ENCODE measurements around the gene ING2.

- no peak for TF ChIP-seq EP300 (IDR thresholded peaks at IDR 0.05; ENCODE audit: low read depth)
- TF ChIP-seq CTCF (IDR thresholded peaks at IDR 0.05), result peak; percentile 83 to 91 (median 87)
- TF ChIP-seq POLR2AphosphoS5 (IDR thresholded peaks at IDR 0.05), result no peak
Measured at GRCh38 chr4:183471946-183472708, 32.7 kb upstream of the ING2 start.

Data from transverse colon (tissue), 4 donors.